Upper lobe of left lung (tissue), 6 donors: Measurements from ENCODE around the gene KMT5B. TPM values are rescaled to one million over a fixed set of nuclear protein-coding genes. Genes with fewer than 3 reads are reported as not detected.

Experiments used
- ATAC-seq, 2 donors: fragments of 200-7000 bp; cut with Tn5 transposase; one replicate each; pipeline ENCODE4 v1.9.1; 2022; ENCODE audit warnings: mild to moderate bottlenecking in 2 of 2, moderate library complexity in 2 of 2; ENCODE audit not compliant: low FRiP score in 2 of 2
- DNase-seq, 2 donors: peaks; one replicate each; pipeline ENCODE4 v3.0.0-alpha.2; 2019 to 2020
- H3K27ac ChIP-seq, 4 donors: fragments of 200-600 bp; sonication (generic); one replicate each; pipeline ENCODE4 v1.5.1; 2016 to 2019
- H3K27me3 ChIP-seq, 4 donors: fragments of 200-600 bp; sonication (generic); one replicate each; pipeline ENCODE4 v1.5.1; 2017 to 2019
- H3K36me3 ChIP-seq, 4 donors: fragments of 200-600 bp; sonication (generic); one replicate each; pipeline ENCODE4 v1.5.1; 2016 to 2019
- H3K4me1 ChIP-seq, 4 donors: fragments of 200-600 bp; sonication (generic); one replicate each; pipeline ENCODE4 v1.5.1; 2018 to 2019
- H3K4me3 ChIP-seq, 4 donors: fragments of 200-600 bp; sonication (generic); one replicate each; pipeline ENCODE4 v1.5.1; 2017 to 2019; ENCODE audit warnings: mild to moderate bottlenecking in 2 of 4, moderate library complexity in 1 of 4
- H3K9me3 ChIP-seq, 4 donors: fragments of 200-600 bp; sonication (generic); one replicate each; pipeline ENCODE4 v1.5.1; 2018 to 2019
- CTCF ChIP-seq, 6 experiments: fragments of 450-650 bp in 4 of 6; fragments of 200-600 bp in 2 of 6; sonication (generic) in 2 of 6; IDR thresholded peaks; one replicate each; pipeline ENCODE4 v1.5.1; 2016 to 2019; ENCODE audit warnings: antibody characterized with exemption in 6 of 6
- EP300 ChIP-seq, 4 donors: sonication (generic); formaldehyde crosslinking; IDR thresholded peaks; one replicate each; pipeline ENCODE4 v1.5.1; 2017; ENCODE audit warnings: antibody characterized with exemption in 4 of 4, control low read depth in 2 of 4
- POLR2A ChIP-seq, 4 donors: fragments of 450-650 bp; IDR thresholded peaks; one replicate each; pipeline ENCODE4 v1.5.1; 2016 to 2017; ENCODE audit warnings: antibody characterized with exemption in 4 of 4, mild to moderate bottlenecking in 2 of 4
- POLR2AphosphoS5 ChIP-seq, 2 donors: sonication (generic); formaldehyde crosslinking; IDR thresholded peaks; one replicate each; pipeline ENCODE4 v1.5.1; 2017; ENCODE audit warnings: antibody characterized with exemption in 2 of 2
- WGBS, 2 donors: methylation state at CpG; one replicate each; pipeline ENCODE4 v1.1.5; 2017 to 2018; 5-methylcytosine and 5-hydroxymethylcytosine counted together
- total RNA-seq, 6 donors: library from RNA; depleted of rRNA in 4 of 6; stranded (reverse); fragments of >200 nt in 4 of 6; gene quantifications; one replicate each; pipeline versions ENCODE4 v1.1.0 to v1.2.1, GENCODE V29; 2016 to 2021
- donor health status: DM: no; HTN: no; CAD: no; lungs with moderate emphysema.
- donor health status: DM: no; HTN: yes; CAD: no; lungs with severe emphysema.

Gene KMT5B
- total RNA-seq, 6 donors from 2014 or later, result 19.3 to 61.2 (median 41.0) TPM

- H3K36me3 ChIP-seq, result peaks cover 34 to 88% (median 64%) of the 10 kb centered on the region in 4 donors
- 79 to 83% methylated on average over 4 of the region's 4 CpGs for WGBS, 2 donors
- no peaks in the 10 kb centered on the region for H3K9me3 ChIP-seq
- H3K27ac ChIP-seq, result no peak overlapping the region
- H3K27me3 ChIP-seq, result no peaks in the 10 kb centered on the region
- DNase-seq (no peak), ATAC-seq (no peak)
- no peak overlapping the region for H3K4me3 ChIP-seq
- H3K4me1 ChIP-seq, result no peaks in the 10 kb centered on the region
- TF ChIP-seq EP300 (IDR thresholded peaks at IDR 0.05) (no peak), POLR2AphosphoS5 (IDR thresholded peaks at IDR 0.05) (no peak), POLR2A (IDR thresholded peaks at IDR 0.05) (no peak), CTCF (IDR thresholded peaks at IDR 0.05) (no peak)
Measured at GRCh38 chr11:68165601-68166000, 47.5 kb downstream of the KMT5B start.

- no peak for ATAC-seq
- peaks cover 25 to 76% (median 52%) of the 10 kb centered on the region in 4 donors for H3K36me3 ChIP-seq
- H3K4me3 ChIP-seq, result no peak overlapping the region
- H3K4me1 ChIP-seq, result peaks cover 0 to 4% (median 0%) of the 10 kb centered on the region in 4 donors
- no peak for DNase-seq
- H3K27me3 ChIP-seq, result no peaks in the 10 kb centered on the region
- no peak overlapping the region for H3K27ac ChIP-seq
- 80 to 100% methylated on average over 2 of the region's 2 CpGs for WGBS, 2 donors
- TF ChIP-seq POLR2AphosphoS5 (IDR thresholded peaks at IDR 0.05) (no peak), CTCF (IDR thresholded peaks at IDR 0.05) (no peak), POLR2A (IDR thresholded peaks at IDR 0.05) (no peak), EP300 (IDR thresholded peaks at IDR 0.05) (no peak)
- no peaks in the 10 kb centered on the region for H3K9me3 ChIP-seq
Measured at GRCh38 chr11:68164437-68164836, 48.7 kb downstream of the KMT5B start.

- ATAC-seq, result no peak
Measured at GRCh38 chr11:68163691-68164090, 49.4 kb downstream of the KMT5B start.

GRCh38 chr11:68160100-68160695, 52.9 kb downstream of the KMT5B start:
- DNase-seq (no peak), ATAC-seq (no peak)
- Histone ChIP-seq H3K4me1 (peaks cover 0 to 4% (median 0%) of the 10 kb centered on the region in 4 donors), H3K27ac (peak overlapping the region in 3 of 4 donors; percentile 19 to 32 (median 27)), H3K4me3 (no peak overlapping the region), H3K27me3 (no peaks in the 10 kb centered on the region), H3K36me3 (peaks cover 0 to 60% (median 19%) of the 10 kb centered on the region in 4 donors), H3K9me3 (no peaks in the 10 kb centered on the region)
- TF ChIP-seq POLR2AphosphoS5 (IDR thresholded peaks at IDR 0.05), result no peak
- no peak for TF ChIP-seq EP300 (IDR thresholded peaks at IDR 0.05)
- TF ChIP-seq POLR2A (IDR thresholded peaks at IDR 0.05), result no peak
- TF ChIP-seq CTCF (IDR thresholded peaks at IDR 0.05), result no peak
- 62 to 75% methylated on average over 7 of the region's 7 CpGs for WGBS, 2 donors

More at GRCh38 chr11:68163691-68164090, 49.4 kb downstream of the KMT5B start:
- Histone ChIP-seq H3K27me3 (no peaks in the 10 kb centered on the region), H3K4me1 (peaks cover 0 to 4% (median 0%) of the 10 kb centered on the region in 4 donors), H3K27ac (no peak overlapping the region), H3K4me3 (no peak overlapping the region), H3K9me3 (no peaks in the 10 kb centered on the region), H3K36me3 (peaks cover 18 to 75% (median 46%) of the 10 kb centered on the region in 4 donors)
- no peak for TF ChIP-seq EP300 (IDR thresholded peaks at IDR 0.05)
- no peak for TF ChIP-seq CTCF (IDR thresholded peaks at IDR 0.05)
- no peak for TF ChIP-seq POLR2A (IDR thresholded peaks at IDR 0.05)
- no peak for TF ChIP-seq POLR2AphosphoS5 (IDR thresholded peaks at IDR 0.05)
- WGBS, 2 donors, result 84 to 95% methylated on average over 7 to 11 of the region's 11 CpGs
- no peak for DNase-seq

GRCh38 chr11:68159665-68160064, 53.4 kb downstream of the KMT5B start:
- TF ChIP-seq EP300 (IDR thresholded peaks at IDR 0.05), result no peak
- no peak for TF ChIP-seq CTCF (IDR thresholded peaks at IDR 0.05)
- H3K4me1 ChIP-seq, result peaks cover 0 to 4% (median 0%) of the 10 kb centered on the region in 4 donors
- H3K4me3 ChIP-seq, result no peak overlapping the region
- H3K36me3 ChIP-seq, result peaks cover 0 to 57% (median 18%) of the 10 kb centered on the region in 4 donors
- no peaks in the 10 kb centered on the region for H3K27me3 ChIP-seq
- peak overlapping the region in 2 of 4 donors; percentile 19 to 27 for H3K27ac ChIP-seq
- no peaks in the 10 kb centered on the region for H3K9me3 ChIP-seq
- WGBS, 2 donors, result 69 to 73% methylated on average over 6 of the region's 6 CpGs
- ATAC-seq (no peak), DNase-seq (no peak)
